A549 treated with ZK216348 at 1 μM for 4 hours (cell line): ENCODE data around the gene SPTBN1. TPM values are rescaled to one million over a fixed set of nuclear protein-coding genes. Genes with fewer than 3 reads are reported as not detected.

Experiments used
- total RNA-seq: library from RNA; stranded (reverse); fragments of 200-300 nt; extraction: Qiagen RNA extraction; gene quantifications from 5 replicates; pipeline ENCODE4 v1.2.3, GENCODE V29; 2022; ENCODE audit warnings: low read depth

SPTBN1 gene
- 121 to 168 TPM (median 145 TPM) in 5 replicates for total RNA-seq

DNA sequence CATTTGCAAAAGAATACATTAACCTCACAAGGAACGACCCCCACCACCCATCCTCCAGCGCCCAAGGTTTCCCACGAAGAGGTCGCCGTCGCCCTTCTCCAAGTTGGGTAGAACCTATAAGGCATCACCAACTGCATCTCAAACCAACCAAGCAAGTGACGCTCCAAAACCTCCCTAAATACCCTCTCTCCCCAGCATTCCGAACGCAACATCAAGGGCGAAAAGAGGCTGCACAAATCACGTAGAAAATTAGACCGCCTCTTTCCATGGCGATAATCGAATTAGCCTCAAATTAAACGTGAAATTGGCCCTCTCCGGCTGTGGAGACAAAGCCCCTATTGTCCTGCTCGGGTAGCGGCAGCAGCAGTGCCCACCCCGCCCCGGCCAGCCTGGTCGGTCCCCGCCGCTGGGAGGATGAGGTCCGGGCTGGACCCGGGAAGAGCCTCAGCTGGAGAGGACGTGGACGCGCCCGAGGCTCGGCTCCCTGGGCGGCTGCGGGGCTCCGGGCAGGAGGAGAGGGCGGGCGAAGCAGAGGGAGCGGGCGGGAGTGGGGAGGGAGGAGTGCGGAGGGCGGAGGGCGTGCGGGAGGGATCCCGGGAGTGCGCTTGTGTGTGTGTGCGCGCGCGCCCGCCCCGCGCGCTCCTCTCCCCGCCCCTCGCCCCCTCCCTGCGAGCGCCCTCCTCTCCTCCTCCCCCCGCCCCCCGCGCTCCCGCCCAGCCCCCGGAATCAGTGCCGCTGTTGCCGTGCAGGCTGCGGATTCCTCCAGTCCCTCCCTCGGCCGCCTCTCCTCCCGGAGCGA, at the start of gene SPTBN1:
SPTBN1 (plus strand) TSS at position 765 of the 799 bp plus-strand sequence. CDS start 70,092 bp downstream, outside the sequence.

Other genes starting within 250 kb of the SPTBN1 start
- not detected in 5 replicates for gene TSPYL6, start 200.1 kb upstream of the SPTBN1 start, total RNA-seq